Measurements from ENCODE around the gene PTEN. TPM values are rescaled to one million over a fixed set of nuclear protein-coding genes. Genes with fewer than 3 reads are reported as not detected.
A peak's percentile ranks its signal among the peaks of the same experiment; 100 is the strongest.
"Not testable (repeated sequence)": the region's sequence is repeated elsewhere in the genome, so short reads cannot be mapped to it uniquely, and the experiment has no call there.

PTEN gene
- total RNA-seq: 100 to 1,000 TPM in 1 of 2 donors, 10 to 100 TPM in 1; 99.3 to 101 TPM
- long read RNA-seq, full-length matches to known transcripts: 133 of 152 reads
- long read RNA-seq, partial matches to known transcripts: 4 of 152 reads
- long read RNA-seq, other reads (novel, unspliced or antisense): 15 of 152 reads

DNA sequence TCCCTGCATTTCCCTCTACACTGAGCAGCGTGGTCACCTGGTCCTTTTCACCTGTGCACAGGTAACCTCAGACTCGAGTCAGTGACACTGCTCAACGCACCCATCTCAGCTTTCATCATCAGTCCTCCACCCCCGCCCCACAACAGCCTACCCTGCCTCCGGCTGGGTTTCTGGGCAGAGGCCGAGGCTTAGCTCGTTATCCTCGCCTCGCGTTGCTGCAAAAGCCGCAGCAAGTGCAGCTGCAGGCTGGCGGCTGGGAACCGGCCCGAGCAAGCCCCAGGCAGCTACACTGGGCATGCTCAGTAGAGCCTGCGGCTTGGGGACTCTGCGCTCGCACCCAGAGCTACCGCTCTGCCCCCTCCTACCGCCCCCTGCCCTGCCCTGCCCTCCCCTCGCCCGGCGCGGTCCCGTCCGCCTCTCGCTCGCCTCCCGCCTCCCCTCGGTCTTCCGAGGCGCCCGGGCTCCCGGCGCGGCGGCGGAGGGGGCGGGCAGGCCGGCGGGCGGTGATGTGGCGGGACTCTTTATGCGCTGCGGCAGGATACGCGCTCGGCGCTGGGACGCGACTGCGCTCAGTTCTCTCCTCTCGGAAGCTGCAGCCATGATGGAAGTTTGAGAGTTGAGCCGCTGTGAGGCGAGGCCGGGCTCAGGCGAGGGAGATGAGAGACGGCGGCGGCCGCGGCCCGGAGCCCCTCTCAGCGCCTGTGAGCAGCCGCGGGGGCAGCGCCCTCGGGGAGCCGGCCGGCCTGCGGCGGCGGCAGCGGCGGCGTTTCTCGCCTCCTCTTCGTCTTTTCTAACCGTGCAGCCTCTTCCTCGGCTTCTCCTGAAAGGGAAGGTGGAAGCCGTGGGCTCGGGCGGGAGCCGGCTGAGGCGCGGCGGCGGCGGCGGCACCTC lies at the start of gene PTEN, which contains the start of gene KLLN:
TSS of gene PTEN (plus strand) at position 573 of the 891 bp plus-strand sequence. CDS start 845 bp downstream, outside the sequence.
TSS of gene KLLN (minus strand) at position 481 of the 891 bp plus-strand sequence. CDS start 1,046 bp downstream, outside the sequence.
- peak; percentile 89 to 93 for DNase-seq
- peak; percentile 66 for ATAC-seq
- intact Hi-C loops (cut with DNase I, micrococcal nuclease): loop anchor here in 1 of 2 donors (5.0 kb wide), 1 partner anchor 46 kb away; the partner anchor contains the start of gene ATAD1

- ATAC-seq (no peak), DNase-seq (no peak)
- intact Hi-C loops (cut with DNase I, micrococcal nuclease): loop anchor here in 1 of 2 donors (5.0 kb wide), 1 partner anchor 46 kb away; the partner anchor contains the start of genes KLLN and PTEN
Measured at GRCh38 chr10:87816163-87816897, 47.1 kb upstream of the PTEN start.

DNA sequence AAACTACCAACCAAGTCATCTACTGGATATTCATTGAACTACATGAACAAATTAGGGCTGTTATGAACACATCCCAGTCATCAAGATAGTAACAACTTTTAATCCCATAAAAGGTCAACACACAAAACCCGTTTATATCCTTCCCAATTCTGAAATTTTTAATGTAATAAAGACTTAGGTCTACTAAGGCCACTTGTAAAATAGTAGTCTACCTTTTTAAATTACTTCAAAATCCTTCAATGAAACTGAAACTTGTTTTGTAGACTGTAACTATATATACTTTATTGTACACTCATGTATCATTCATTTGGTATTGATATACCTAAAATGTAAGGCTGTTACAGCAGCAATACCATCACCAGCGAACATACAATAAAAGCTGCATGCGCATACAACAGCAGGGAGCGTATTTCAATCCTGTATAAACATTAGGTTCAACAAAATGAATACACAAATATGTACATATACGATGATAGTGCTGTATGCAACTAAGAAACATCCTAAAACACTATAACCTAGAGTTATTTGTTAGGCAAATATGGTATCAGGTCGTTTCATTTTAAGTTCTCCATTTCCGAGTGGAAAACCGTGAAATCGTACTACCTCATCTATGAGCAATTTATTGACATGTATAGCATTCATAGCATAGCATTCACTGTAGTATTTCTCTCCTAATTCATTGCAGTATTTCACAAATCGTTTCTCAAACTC lies 46.4 kb upstream of the PTEN start:
- intact Hi-C loops (cut with DNase I, micrococcal nuclease): loop anchor here in 1 of 2 donors (5.0 kb wide), 1 partner anchor 45 kb away; the partner anchor contains the start of genes KLLN and PTEN
- DNase-seq: no peak
- peak; percentile 13 for ATAC-seq

- peak; percentile 94 for ATAC-seq
- intact Hi-C loops (cut with DNase I, micrococcal nuclease): loop anchor here in 1 of 2 donors (5.0 kb wide), 1 partner anchor 44 kb away; the partner anchor contains the start of genes KLLN and PTEN
- peak; percentile 88 to 89 for DNase-seq
Measured at GRCh38 chr10:87817609-87818504, 45.6 kb upstream of the PTEN start, which contains the start of gene ATAD1. ATAD1 (minus strand) TSS chr10:87818226; CDS start chr10:87814599, 3,627 bp downstream.

DNA sequence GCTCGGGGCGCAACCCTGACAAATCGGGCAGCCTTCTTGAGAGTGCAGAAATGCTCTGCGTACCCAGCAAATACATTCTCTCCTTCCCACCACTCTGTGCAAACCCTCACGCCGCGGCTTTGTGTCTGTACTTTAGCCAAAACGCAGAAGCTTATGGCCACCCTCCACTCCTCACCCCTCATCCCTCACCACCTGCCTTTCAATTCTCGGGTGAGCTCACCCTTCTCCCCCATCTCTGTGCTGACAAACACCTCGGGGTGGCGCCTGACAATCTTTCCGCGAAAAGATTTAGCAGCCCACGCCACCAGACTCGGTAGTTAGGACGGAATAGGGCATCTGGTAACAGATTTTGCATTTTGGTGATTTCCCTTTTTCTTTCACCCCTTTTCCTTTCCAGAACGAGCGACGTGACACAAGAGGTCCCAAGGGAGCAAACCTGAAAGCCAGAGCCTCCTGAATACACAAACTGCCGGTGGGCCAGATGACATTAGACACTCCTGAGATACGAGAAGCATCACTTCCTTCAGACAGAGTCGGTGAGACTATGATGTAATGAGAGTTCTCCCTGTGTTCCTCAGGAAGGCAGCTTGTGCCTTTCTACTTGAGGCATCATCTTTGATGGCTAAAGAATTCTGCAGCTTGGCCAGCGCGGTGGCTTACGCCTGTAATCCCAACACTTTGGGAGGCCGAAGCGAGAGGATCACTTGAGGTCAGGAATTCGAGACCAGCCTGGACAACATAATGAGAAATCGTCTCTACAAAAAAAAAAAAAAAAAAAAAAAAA lies 44.7 kb upstream of the PTEN start:
- peak; percentile 48 to 61 for DNase-seq
- ATAC-seq: peak; percentile 38
- intact Hi-C loops (cut with DNase I, micrococcal nuclease): loop anchor here in 1 of 2 donors (5.0 kb wide), 1 partner anchor 44 kb away; the partner anchor contains the start of genes KLLN and PTEN

DNA sequence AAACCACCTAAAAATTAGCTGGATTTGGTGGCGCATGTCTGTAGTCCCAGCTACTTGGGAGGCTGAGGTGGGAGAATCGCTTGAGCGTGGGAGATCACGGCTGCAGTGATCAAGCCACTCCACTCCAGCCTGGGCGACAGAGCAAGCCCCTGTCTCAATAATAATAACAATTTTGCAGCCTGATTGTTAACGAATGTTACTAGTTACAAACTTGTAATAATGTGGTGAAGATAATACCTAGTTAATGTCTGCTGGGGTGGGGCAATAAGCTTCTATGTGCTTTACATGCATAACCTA lies 44.2 kb upstream of the PTEN start:
- no peak for ATAC-seq
- no peak for DNase-seq
- intact Hi-C loops (cut with DNase I, micrococcal nuclease): loop anchor here in 1 of 2 donors (5.0 kb wide), 1 partner anchor 43 kb away; the partner anchor contains the start of genes KLLN and PTEN

DNA sequence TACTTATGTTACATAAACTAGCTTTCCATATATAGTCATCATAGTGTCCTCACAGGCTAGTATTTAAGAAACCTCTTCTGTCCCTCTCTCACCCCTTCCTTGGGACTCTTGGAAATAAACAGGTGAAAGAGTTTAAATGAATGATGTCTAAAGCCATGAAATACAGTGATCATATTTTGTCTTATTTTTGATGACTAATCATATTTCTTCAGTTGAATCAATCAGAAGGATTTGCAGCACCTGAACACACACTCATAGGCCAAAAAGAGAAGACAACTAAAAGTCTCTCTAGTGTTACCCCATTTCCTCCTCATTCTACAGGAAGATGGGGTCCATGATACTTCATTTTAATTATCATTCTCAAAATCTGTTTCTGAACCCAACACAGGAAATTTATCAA lies 36.8 kb upstream of the PTEN start:
- no peak for ATAC-seq

GRCh38 chr10:87827681-87828080 lies 35.7 kb upstream of the PTEN start:
- ATAC-seq (no peak), DNase-seq (no peak)
- intact Hi-C loops (cut with DNase I, micrococcal nuclease): no loop called here

More for the DNA sequence above, 36.8 kb upstream of the PTEN start:
- DNase-seq: no peak
- intact Hi-C loops (cut with DNase I, micrococcal nuclease): no loop called here

DNA sequence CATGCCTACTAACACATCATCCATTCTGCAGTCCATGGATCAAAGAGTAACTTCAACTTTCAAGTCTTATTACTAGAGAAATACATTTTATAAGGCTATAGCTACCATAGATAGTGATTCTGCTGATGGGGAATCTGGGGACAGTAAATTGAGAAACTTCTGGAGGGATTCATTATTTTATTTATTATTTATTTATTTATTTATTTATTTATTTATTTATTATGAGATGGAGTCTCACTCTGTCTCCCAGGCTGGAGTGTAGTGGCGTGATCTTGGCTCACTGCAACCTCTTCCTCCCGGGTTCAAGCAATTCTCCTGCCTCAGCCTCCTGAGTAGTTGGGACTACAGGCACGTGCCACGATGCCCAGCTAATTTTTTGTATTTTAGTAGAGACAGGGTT lies 34.4 kb upstream of the PTEN start:
- ATAC-seq; intact Hi-C loops (cut with DNase I, micrococcal nuclease); DNase-seq: not testable (repeated sequence)

- intact Hi-C loops (cut with DNase I, micrococcal nuclease): no loop called here
- ATAC-seq (no peak), DNase-seq (no peak)
Measured at GRCh38 chr10:87829986-87830729, 33.3 kb upstream of the PTEN start.

GRCh38 chr10:87836098-87836497 lies 27.3 kb upstream of the PTEN start:
- no peak for DNase-seq
- intact Hi-C loops (cut with DNase I, micrococcal nuclease): no loop called here
- no peak for ATAC-seq

- intact Hi-C loops (cut with DNase I, micrococcal nuclease): no loop called here
- ATAC-seq (no peak), DNase-seq (no peak)
Measured at GRCh38 chr10:87837445-87837844, 26.0 kb upstream of the PTEN start.

GRCh38 chr10:87838650-87839049 lies 24.8 kb upstream of the PTEN start:
- ATAC-seq: no peak
- intact Hi-C loops (cut with DNase I, micrococcal nuclease): no loop called here
- DNase-seq: no peak

DNA sequence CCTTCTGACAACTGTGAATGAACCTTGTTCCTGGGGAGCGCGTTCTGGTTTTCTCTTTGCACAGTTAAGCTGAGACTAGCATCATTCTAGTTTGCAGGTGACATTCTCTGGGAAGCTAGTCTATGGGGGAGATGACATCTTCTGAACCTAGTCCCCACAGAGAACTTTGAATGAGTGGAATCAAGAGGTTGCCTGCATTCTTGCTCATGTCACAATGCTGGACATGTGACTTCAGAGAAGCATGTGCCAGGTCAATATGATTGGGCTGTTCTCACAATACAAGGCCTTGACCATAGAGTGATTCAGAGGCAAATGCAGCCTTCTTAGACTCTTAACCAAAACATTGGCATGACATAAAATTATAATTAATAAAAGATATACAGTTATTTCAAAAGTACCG lies 22.2 kb upstream of the PTEN start:
- ATAC-seq (no peak), DNase-seq (no peak)
- intact Hi-C loops (cut with DNase I, micrococcal nuclease): no loop called here

GRCh38 chr10:87842220-87842641 lies 21.2 kb upstream of the PTEN start:
- ATAC-seq (peak; percentile 96), DNase-seq (peak; percentile 36 to 71)
- intact Hi-C loops (cut with DNase I, micrococcal nuclease): no loop called here
